Neural progenitor cell (in vitro differentiated cells): ENCODE data around the gene MEGF10.

Experiments
- EZH2 ChIP-seq: fragments of 200-600 bp; sonication (generic); IDR thresholded peaks from 2 replicates; pipeline ENCODE4 v1.6.1; 2017; ENCODE audit warnings: antibody characterized with exemption, mild to moderate bottlenecking, moderate library complexity
- EZH2phosphoT487 ChIP-seq: fragments of 200-600 bp; sonication (generic); IDR thresholded peaks from 2 replicates; pipeline ENCODE4 v1.6.1; 2017; ENCODE audit warnings: antibody characterized with exemption
- TF ChIP-seq, protein P1 (sequence below): fragments of 200-600 bp; sonication (generic); IDR thresholded peaks from 2 replicates; pipeline ENCODE4 v1.5.1; 2017; ENCODE audit warnings: antibody characterized with exemption, mild to moderate bottlenecking

DNA sequence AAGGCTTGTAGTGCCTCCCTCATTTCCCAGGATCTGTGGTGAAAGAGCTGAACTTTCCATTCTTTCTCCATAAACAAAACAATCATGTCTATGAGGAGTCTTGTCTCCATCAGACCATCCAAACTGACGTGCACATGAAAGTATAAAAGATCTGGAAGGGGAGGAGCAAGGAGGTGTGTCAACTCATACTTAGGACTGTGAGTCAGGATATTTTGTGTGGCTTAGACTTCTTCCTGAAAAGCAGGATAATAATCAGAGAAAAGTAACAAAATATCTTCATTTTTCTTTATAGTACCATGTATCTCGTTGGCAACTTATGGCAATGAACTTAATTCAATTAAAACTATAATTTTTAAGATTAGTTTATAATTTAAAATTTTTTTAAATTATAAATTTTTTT, 130.9 kb downstream of the MEGF10 start:
- TF ChIP-seq EZH2: no peak
- TF ChIP-seq EZH2phosphoT487: no peak
- TF ChIP-seq, protein P1, sequence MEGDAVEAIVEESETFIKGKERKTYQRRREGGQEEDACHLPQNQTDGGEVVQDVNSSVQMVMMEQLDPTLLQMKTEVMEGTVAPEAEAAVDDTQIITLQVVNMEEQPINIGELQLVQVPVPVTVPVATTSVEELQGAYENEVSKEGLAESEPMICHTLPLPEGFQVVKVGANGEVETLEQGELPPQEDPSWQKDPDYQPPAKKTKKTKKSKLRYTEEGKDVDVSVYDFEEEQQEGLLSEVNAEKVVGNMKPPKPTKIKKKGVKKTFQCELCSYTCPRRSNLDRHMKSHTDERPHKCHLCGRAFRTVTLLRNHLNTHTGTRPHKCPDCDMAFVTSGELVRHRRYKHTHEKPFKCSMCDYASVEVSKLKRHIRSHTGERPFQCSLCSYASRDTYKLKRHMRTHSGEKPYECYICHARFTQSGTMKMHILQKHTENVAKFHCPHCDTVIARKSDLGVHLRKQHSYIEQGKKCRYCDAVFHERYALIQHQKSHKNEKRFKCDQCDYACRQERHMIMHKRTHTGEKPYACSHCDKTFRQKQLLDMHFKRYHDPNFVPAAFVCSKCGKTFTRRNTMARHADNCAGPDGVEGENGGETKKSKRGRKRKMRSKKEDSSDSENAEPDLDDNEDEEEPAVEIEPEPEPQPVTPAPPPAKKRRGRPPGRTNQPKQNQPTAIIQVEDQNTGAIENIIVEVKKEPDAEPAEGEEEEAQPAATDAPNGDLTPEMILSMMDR: no peak
